SKM-1 treated with dmso at 0.1 percent for 144 hours (cell line): Measurements from ENCODE around the gene GOLGA6A.
A peak's percentile ranks its signal among the peaks of the same experiment; 100 is the strongest.
"Not testable (repeated sequence)": the region's sequence is repeated elsewhere in the genome, so short reads cannot be mapped to it uniquely, and the experiment has no call there.

Source experiments
- DNase-seq: peaks from one replicate; lab custom pipeline; 2025; ENCODE audit not compliant: unreplicated experiment; lab: John Stamatoyannopoulos, UW

Gene GOLGA6A, protein sequence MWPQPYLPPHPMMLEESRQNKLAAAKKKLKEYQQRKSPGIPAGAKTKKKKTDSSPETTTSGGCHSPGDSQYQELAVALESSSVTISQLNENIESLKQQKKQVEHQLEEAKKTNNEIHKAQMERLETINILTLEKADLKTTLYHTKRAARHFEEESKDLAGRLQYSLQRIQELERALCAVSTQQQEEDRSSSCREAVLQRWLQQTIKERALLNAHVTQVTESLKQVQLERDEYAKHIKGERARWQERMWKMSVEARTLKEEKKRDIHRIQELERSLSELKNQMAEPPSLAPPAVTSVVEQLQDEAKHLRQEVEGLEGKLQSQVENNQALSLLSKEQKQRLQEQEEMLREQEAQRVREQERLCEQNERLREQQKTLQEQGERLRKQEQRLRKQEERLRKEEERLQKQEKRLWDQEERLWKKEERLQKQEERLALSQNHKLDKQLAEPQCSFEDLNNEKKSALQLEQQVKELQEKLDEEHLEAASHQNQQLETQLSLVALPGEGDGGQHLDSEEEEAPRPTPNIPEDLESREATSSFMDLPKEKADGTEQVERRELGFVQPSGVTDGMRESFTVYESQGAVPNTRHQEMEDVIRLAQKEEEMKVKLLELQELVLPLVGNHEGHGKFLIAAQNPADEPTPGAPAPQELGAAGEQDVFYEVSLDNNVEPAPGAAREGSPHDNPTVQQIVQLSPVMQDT

DNA sequence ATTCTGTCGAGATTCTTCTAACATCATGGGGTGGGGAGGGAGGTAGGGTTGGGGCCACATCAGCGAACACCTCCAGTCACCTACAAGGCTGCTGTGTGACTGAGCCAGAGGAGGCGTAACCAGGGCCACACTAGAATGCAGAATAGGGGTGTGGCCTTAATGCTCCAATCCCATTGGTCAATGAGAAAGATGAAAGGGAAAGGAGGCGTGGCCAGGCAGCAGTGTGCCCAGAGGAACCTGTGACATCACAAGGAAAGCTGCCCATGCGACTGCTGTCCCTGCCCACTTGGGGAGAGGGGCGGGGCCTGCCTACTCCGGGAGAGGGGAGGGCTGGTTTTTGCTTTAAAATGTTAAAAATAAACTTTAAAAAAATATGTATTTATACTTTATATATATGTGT lies at the start of gene GOLGA6A:
TSS of gene GOLGA6A (minus strand) at position 101 of the 400 bp plus-strand sequence. CDS start at position 60, 41 bp downstream.
- DNase-seq = not testable (repeated sequence)

DNA sequence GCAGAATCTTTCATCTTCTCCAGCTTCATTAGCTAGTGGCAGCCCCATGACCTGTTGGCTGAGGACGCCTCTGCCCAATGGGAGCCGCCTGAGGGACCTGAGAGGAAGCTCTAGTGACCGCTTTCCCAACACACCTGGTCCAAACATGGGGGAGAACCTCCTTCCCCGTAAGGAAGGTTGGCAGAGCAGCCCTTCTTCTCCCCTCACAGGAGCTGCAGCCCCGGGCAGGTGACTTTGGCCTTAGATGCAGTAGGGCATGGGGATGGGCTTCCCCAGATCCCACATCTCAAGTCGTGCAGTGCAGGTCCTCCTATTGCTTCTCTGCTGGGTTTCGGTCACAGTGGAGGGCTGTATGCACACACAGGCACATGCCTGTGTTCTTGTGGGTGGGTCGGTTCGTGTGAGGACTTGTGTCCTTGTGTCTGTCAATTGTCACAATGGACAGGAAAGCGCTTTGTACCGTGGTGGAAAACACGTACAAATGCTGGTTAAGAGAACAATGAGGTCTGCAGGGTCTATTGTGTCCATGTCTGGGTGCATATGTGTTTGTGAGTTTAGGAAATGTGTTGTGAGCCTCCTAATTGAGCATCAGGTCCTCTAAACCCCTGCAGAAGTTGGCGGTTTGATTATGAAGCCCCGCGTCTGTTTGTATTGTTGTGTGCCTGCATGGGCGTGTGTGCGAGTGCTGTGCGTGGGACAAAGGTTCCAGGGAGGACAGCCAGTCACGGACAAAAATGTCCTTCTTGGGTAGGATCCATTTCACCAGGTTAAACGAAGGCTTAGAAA lies 49.5 kb upstream of the GOLGA6A start:
- no peak for DNase-seq

DNA sequence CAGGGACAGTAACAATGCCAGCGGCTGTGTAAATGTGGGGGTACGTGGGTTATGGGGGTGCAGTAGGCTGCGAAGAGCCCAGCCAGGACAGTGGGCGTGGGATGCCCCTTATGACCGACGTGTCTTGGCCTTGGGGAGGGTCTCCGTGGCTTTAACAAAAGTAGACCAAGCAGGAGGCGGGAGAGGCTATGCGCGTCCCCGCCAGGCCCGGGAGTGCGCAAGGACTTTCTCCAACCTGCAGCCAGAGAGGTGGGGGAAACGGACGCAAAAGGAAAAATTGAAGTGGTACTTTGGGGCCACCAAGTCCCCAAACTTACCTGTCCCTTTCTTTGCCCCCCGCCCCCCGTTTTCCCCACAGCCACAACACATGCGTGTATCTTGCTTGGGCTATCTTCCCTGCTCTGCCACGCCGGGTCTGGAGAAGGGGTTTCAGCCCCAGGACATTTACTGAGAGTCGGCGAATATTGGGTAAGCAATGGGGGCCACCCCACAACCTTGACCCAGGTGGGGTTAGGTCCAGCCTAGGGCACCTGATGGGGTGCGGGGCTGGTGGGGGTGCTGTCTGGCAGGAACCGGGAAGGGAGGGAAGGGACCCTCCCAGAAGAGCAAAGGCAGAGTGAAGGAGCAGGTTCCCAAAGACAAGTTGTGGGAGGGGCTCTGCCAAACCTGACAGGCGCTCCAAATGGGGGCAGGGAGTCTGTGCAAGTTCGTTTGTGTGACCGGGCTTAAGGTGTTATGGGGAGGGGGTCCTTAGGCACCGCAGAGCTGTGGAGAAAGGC lies 48.7 kb upstream of the GOLGA6A start:
- no peak for DNase-seq

DNA sequence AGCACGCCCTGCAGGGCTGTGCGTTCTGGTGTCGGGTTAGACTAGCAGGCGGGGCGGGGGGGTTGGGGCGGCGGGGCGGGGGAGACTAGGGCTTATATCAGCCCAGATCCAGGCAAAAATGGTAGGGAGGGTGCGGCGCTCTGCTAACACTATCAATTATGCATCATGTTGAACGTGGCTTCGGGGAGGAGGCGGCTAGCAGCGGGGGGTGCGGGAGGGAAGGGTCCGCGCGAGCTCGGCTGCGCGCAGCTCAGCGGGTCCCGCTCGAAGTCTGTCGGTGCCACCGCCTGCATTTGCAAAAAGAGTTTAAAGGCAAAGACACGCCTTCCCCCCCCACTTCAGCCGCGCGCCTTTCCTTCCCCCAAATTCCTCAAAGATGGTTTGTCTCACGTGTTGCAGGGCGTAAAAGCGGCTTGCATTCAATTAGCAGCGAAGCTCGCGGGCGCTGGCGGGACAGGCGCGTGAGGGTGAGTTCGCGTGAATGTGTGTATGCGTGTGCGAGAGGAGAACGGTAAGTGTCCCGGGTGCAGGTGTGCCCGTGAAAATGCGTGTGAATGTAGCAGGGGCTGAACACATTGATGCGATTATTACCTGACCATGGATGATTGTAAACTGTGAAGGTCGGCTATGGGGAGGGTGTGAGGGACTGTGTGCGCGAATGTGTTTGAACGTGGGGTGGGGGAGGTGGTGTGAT lies 48.0 kb upstream of the GOLGA6A start, which contains the start of gene ISLR2:
TSS of gene ISLR2 (plus strand) at position 432 of the 694 bp plus-strand sequence. CDS start 2,169 bp downstream, outside the sequence.
- DNase-seq = no peak

DNA sequence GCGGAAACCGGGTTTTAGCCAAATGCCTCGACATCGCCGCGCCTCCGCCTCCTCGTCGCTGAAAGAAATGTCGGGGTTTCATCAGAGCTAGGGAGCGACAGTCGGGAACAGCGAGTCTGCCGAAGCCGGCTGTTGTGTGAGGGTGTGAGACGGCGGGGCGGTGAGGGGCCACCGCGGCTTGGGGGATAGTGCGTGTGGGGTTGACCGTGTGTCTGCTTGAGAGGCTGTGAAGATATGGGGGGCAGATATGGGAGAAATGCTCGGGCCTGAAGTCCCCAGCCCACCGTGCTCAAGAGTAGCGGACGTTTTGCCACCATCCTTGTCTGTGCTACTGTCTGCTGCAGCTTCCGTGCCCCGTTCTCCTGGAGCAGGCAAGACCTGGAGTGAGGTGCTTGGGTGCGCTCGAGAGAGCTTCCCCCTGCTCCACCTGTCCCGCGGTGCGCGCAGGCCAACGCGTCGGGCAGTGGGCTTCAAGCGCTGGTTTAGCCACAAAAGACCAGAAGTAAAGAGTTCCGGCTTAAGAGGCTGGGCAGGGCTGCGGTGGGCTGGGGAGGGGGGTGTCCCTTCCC lies 47.3 kb upstream of the GOLGA6A start:
- no peak for DNase-seq

DNA sequence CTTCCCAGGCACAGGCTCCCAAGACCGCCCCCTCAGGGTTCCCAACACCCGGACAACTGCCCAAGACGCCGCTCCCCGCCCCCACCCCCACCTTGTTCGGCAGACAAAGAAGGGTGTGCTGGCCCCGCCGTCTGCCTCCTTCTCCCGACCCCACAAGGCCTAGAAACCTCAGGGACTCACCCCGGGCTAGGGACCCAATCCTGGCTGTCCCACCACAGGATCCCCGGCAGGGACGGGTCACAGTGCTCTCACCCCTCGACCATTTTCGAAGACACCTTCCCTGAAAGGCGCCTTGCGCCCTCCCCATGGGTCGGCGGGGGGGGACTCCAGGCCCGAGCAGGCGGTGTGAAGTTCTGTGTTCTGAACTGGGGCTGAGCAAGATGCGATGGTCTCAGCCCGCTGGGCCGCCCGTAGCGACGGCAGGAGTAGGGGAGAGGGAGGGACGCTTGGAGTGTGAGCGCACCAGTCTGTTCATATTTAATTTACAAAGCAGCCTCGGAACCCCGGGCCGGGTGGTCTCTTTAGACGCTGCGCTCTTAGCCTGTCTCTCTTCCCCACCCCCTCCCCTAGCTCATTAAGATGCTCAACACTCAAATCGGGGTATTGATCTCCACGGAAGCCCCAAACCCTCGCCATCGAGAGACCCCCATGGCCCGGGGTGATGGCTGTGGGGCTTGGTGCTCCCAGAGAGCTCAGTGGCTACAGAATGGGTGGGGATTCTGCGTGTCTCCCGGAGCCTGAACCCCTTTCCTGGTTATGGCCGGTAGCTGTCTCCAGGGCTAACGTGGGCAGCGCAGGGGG lies 46.6 kb upstream of the GOLGA6A start:
- DNase-seq = no peak

DNA sequence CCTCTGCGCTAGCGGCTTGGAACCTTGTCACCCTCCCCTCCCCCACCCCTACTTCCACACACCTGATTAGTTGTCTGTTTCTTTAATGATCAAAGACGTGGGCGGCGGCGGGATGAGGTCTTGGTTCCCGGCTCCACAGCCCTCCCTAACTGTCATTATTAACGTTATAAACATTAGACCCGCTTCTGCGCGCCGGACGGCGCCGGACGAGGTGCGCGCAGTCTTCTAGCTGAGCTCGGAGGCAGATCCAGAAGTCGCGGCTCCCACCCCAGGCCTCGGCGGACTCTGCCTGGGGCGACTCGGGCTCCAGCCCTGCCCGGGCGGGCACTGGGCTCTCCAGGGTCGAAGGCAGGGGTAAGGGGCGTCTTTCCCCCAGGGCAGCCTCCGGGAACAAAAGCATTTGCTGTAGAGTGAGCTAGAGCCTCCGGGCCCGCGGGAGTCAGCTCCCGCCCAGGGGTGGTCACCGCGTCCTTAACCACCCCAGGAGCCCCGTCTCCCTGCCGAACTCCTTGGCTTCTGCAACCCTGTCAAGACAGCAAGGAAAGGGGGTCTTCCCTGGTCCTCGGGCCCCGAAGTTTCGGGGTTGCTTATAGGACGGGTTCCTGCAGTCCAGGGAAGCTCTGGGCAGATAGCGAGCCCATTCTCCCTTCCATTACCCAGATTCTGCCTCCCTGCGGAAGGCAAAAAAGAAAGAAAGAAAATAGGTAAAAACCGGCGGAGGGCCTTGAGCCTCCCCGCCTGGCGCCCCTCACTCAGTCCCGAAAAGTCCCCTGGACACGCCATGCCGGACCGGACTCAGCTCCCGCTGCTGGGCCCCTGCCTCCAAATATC lies 45.8 kb upstream of the GOLGA6A start:
- no peak for DNase-seq

DNA sequence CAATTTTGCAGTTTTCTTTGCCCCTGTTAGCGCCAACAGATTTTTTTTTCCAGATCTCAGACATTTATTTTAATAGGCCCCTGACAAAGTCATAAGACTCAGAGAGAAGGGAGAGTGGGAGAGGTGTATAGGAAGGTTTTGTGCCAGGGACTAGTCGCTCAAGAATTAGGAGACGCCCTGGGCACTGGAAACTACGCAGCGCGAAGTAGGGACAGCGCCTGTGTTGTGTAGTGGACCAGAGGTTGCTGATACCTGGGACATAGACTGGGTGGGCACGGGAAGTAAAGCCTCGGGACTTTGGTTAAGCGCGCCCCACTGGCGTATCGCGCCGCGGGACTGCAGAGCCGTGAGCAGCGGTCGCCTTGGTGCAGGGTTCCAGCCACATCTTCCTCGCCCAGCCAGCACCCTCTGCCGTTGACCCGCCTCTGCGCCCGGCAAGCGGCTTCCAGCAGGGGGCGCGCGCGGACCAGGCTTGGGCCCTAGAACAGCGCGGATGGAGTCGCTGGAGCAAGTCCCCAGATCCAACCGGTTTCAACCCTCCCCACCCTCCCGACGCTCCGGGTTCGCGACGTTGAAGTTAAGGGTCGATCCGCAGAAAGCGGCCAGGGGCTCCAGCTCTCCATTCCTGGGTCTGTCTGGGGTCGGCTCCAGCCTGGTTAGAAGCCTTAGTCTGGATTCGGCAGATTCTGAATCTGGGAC lies 45.1 kb upstream of the GOLGA6A start:
- DNase-seq = peak; percentile 63

DNA sequence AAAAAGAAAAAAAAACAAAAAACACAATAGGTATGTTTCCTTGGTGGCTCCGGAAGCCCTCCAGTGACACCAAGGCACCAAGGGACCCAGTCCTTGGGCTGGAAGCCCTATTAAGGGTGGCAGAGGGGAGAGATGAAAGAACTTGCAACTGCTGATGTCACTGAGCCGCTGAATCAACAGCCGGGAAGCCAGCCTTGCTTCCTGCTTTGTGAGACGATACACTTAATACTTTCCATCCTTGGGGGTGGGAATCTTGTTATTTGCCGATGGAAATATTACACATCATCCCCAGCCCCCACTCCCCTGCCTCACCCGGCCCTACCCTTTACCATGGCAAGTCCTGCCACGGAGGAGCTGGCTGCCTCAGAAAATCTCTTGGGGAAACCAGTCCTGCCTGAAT lies 42.4 kb upstream of the GOLGA6A start:
- DNase-seq = no peak

DNA sequence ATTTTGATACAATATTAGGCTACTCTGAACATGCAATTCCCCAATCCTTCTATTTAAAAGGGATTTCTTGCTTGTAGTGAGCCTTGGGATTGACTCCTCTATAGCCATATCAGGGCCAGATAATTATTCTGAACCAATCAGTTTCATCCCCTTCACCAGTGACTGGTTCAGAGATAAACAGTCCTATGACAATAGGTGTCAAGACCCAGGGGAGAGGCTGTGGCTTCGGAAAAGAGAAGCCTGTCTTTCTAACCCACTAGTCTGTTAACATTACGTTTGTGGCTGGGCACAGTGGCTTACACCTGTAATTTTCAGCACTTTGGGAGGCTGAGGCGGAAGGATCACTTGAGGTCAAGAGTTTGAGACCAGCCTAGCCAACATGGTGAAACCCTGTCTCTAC lies 41.8 kb upstream of the GOLGA6A start:
- DNase-seq = no peak

DNA sequence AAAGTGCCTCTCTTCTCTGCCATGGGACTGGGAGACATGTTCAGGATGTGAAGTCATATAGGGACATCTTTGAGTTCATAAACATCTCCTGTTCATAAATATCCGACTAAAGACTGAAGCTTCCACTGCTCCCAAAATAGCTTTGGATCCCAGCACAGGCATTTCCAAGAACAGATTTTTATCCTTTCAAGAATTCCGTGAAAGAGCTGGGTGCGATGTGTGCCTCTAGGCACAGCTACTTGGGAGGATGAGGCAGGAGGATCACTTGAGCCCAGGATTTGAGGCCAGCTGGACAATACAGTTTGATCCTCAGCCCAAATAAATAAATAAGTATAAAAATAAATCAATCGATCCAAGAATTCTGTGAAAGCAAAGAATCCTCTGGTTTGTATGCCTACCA lies 41.3 kb upstream of the GOLGA6A start:
- no peak for DNase-seq

DNA sequence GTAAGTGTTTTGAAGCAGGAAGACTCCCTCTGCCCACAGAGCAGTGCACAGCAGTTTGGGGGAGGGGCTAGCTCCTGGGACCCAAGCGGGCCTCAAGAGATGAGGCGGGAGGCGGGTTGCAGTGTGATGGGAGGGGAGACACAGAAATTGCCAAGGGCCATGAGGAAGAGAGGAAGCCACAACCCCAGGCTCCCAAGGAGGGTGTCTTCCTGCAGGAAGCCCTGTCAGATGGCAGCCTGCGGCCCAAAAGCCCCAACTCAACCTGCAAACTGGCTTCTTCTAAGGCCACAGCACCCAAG lies 40.7 kb upstream of the GOLGA6A start:
- DNase-seq = no peak

DNA sequence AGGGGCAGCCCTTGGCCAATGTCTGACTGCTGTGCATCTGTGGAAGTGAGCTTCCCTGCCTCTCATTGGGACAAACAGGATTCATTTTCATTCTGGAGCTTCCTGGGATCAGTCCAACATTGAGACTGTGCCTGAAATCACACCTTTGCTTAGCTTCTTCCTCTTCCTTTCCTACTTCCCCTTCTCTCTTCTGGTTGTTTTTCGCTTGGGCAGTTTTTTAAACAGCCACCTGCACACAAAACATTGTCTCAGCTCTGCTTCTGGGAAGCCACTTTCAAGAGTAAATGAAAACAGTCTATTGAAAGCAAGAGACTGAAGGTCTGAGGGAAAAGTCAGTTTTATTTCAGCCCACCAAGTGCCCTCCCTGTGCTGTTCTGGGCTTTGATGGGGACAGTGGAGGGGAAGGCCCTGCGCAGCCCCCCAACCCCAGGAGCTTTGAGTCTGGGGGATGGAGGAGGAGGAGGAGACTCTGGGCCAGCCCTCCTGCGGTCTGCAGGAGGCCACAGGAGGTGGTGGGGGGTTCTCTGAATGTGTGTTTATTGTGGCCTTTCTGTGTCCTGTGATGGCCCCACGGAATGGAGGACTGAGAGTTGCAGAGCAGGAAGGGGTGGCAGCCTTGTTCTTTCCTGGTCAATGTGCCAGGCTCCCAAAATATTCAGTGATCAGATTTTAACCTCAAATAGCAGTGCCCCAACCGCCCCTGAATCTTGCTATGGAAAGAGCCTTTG lies 40.2 kb upstream of the GOLGA6A start:
- DNase-seq = no peak

DNA sequence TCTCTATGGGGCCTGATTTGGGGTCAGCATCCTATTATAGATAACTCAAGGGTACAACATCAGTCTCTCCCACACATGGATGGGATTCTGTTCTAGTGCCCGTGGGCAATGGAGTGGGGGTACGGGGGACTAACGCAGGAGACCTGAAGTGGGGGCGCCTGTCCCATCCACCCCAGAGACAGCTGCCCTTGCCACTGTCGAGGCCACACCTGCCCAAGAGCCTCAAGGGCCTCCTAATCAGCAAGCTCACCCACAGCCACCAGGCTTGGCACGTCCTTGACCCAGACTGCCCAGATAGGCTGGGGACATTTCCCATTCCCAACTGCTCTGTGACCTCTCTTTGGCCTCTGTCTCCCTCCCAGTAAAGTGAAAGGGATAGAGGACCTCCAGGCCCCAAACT lies 39.5 kb upstream of the GOLGA6A start:
- no peak for DNase-seq

DNA sequence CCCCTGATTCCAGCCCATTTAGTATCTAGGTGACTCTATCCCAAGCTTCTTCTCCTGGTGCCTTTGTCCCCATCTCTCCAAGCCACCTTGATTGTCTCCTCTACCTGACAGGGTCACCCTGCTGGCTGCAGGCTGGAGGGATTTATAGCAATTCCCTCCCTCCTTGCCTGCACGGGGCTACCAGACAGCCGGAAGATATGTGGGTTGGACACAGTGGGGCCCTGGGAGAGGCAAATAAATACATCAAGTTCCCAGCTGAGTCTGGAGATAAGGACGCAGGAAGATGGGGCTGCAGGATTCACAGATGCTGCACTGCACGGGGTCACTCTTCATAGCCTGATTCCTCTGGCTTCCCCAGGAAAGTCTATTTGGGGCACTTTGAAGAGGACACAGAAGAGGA lies 38.7 kb upstream of the GOLGA6A start:
- no peak for DNase-seq

DNA sequence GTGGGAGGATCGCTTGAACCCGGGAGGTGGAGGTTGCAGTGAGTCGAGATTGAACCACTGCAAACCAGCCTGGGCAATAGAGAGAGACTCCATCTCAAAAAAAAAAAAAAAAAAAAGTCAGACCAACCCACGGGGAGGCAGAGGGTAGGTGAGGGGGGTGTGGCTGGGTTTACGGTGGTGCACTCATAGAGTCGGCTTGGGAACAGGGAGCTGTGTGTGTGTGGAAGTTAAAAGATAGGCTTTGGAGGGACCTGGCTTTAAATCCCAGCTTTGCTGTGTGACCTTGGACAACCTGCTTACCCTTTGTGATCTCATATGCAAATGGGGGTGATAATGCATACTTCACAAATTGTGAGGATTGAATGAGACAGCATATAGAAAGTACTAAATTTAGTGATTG lies 38.1 kb upstream of the GOLGA6A start:
- no peak for DNase-seq

DNA sequence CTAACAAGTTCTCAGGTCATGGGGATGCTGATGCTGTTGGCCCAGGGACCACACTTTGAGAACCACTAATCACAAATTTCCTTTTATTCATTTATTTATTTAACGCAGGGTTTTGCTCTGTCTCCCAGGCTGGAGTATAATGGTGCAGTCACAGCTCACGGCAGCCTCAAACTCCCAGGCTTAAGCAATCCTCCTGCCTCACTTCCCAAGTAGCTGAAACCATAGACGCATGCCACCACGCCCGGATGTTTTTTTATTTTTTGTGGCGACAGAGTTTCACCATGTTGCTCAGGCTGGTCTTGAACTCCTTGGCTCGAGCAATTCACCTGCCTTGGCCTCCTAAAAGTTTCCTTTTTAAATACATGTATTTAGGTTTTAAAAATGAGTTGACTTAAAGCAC lies 27.4 kb upstream of the GOLGA6A start:
- no peak for DNase-seq
